Measurements from ENCODE around the gene SLC9A8. TPM values are rescaled to one million over a fixed set of nuclear protein-coding genes. Genes with fewer than 3 reads are reported as not detected.
A peak's percentile ranks its signal among the peaks of the same experiment; 100 is the strongest.

Gene SLC9A8
- total and polyA plus RNA-seq, 9 of the 15 experiments (the other 6 are each of a cell fraction or from before 2014, with no cell fraction given) = 0.56 to 9.7 (median 5.0) TPM

GRCh38 chr20:49936153-49937026 lies 123.8 kb downstream of the SLC9A8 start, which contains the start of gene RNF114 (continued):
- TF ChIP-seq HBP1 (CRISPR knock-in tag; IDR thresholded peaks at IDR 0.05) = 0 out of 2 replicates have a peak, but pooled peaks have one; percentile 8
- no peak for TF ChIP-seq HDGF (IDR thresholded peaks at IDR 0.05)
- no peak for TF ChIP-seq ZNF766 (CRISPR knock-in tag; conservative IDR thresholded peaks at IDR 0.05)
- TF ChIP-seq HNRNPH1 (optimal IDR thresholded peaks at IDR 0.05; ENCODE audit: low read depth, low read length) = no peak
- TF ChIP-seq PREB (CRISPR knock-in tag; IDR thresholded peaks at IDR 0.05) = no peak
- TF ChIP-seq POLR2A (conservative IDR thresholded peaks at IDR 0.05) = peak; percentile 87
- TF ChIP-seq, protein P1, sequence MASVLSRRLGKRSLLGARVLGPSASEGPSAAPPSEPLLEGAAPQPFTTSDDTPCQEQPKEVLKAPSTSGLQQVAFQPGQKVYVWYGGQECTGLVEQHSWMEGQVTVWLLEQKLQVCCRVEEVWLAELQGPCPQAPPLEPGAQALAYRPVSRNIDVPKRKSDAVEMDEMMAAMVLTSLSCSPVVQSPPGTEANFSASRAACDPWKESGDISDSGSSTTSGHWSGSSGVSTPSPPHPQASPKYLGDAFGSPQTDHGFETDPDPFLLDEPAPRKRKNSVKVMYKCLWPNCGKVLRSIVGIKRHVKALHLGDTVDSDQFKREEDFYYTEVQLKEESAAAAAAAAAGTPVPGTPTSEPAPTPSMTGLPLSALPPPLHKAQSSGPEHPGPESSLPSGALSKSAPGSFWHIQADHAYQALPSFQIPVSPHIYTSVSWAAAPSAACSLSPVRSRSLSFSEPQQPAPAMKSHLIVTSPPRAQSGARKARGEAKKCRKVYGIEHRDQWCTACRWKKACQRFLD (CRISPR knock-in tag; IDR thresholded peaks at IDR 0.05) = 0 out of 2 replicates have a peak, but pooled peaks have one; percentile 17
- TF ChIP-seq BRF1 (IDR thresholded peaks at IDR 0.05; ENCODE audit: borderline replicate concordance, extremely low read depth, insufficient read length) = no peak
- TF ChIP-seq FOSL1 (tag; conservative IDR thresholded peaks at IDR 0.05) = no peak
- peak; percentile 49 for TF ChIP-seq EP400 (IDR thresholded peaks at IDR 0.05)
- TF ChIP-seq U2AF1 (optimal IDR thresholded peaks at IDR 0.05; ENCODE audit: low read depth, low read length) = peak; percentile 47
- TF ChIP-seq SLC30A9 (CRISPR knock-in tag; IDR thresholded peaks at IDR 0.05) = no peak
- TF ChIP-seq ETV6 (IDR thresholded peaks at IDR 0.05; ENCODE audit: borderline replicate concordance in 1 of 2, low read depth in 2 of 2, low read length in 1 of 2) = no peak
- TF ChIP-seq ETV6 (CRISPR knock-in tag; IDR thresholded peaks at IDR 0.05; ENCODE audit: borderline replicate concordance) = no peak
- TF ChIP-seq, protein P2, sequence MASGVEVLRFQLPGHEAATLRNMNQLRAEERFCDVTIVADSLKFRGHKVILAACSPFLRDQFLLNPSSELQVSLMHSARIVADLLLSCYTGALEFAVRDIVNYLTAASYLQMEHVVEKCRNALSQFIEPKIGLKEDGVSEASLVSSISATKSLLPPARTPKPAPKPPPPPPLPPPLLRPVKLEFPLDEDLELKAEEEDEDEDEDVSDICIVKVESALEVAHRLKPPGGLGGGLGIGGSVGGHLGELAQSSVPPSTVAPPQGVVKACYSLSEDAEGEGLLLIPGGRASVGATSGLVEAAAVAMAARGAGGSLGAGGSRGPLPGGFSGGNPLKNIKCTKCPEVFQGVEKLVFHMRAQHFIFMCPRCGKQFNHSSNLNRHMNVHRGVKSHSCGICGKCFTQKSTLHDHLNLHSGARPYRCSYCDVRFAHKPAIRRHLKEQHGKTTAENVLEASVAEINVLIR (CRISPR knock-in tag; IDR thresholded peaks at IDR 0.05) = 0 out of 2 replicates have a peak, but pooled peaks have one; percentile 33
- TF ChIP-seq JUNB (CRISPR knock-in tag; conservative IDR thresholded peaks at IDR 0.05) = no peak
- TF ChIP-seq JUND (IDR thresholded peaks at IDR 0.05; ENCODE audit: borderline replicate concordance, low read depth, low read length) = peak; percentile 68
- TF ChIP-seq JUND (tag; IDR thresholded peaks at IDR 0.05; ENCODE audit: borderline replicate concordance, low read depth, low read length) = no peak; the same call in 2 of the 3 replicates
- peak; percentile 46; the same call in 1 of the 2 replicates for TF ChIP-seq HCFC1 (IDR thresholded peaks at IDR 0.05; ENCODE audit: low read depth, low read length)
- TF ChIP-seq, protein P3, sequence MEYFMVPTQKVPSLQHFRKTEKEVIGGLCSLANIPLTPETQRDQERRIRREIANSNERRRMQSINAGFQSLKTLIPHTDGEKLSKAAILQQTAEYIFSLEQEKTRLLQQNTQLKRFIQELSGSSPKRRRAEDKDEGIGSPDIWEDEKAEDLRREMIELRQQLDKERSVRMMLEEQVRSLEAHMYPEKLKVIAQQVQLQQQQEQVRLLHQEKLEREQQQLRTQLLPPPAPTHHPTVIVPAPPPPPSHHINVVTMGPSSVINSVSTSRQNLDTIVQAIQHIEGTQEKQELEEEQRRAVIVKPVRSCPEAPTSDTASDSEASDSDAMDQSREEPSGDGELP (CRISPR knock-in tag; IDR thresholded peaks at IDR 0.05; ENCODE audit: borderline replicate concordance) = peak; percentile 84
- peak; percentile 84 to 86 for TF ChIP-seq NRF1 (conservative IDR thresholded peaks at IDR 0.05 in 1 of 2, IDR thresholded peaks at IDR 0.05 in 1 of 2)
- peak; percentile 51; the same call in 1 of the 2 replicates for TF ChIP-seq GTF2E2 (tag; IDR thresholded peaks at IDR 0.05)

Measured in K562 (cell line).